Measurements from ENCODE around the gene STOML1. TPM values are rescaled to one million over a fixed set of nuclear protein-coding genes. Genes with fewer than 3 reads are reported as not detected.

Gene STOML1
- polyA plus RNA-seq, 2 of the 4 experiments (the other 2 are of a cell fraction): 4.3 to 4.9 TPM

DNA sequence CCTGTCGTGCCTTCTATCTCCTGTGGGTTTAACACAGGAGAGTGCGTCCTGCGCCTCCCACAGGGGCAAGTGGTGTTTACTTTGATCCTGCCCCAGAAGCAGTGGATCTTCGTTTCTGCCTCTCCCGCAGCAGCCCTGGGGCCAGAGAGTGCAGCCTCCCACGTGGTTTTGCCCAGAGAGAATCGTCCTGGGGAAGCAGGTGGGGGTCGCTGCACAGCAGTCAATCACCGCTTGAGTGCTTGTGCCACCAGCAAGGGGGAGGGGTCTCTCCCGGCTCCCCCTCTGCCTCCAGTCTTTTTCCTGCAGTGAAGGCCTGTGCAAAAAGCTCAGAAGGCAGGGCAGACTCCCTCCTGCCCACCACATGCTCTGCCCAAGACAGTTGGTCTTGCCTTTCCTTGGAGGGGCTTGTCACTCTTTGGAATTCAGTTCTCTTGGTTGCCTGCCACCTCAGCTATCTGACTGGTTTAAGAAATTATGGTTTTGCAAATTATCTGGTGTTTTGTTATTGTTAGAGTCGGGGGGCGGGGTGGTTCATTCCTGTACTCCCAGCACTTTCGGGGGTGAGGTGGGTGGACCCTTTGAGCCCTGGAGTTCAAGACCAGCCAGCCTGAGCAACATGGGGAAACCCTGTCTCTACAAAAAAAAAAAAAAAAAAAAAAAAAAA is 26.9 kb downstream of the STOML1 start:
- WGBS (ENCODE audit: missing lambda C conversion rate): 28% methylated on average over 10 of the region's 13 CpGs
- no peak overlapping the region for H3K4me3 ChIP-seq
- H3K9me3 ChIP-seq: no peaks in the 10 kb centered on the region
- peak overlapping the region; percentile 48 for H3K4me2 ChIP-seq
- TF ChIP-seq HOXB13 (CRISPR knock-in tag; IDR thresholded peaks at IDR 0.05; ENCODE audit: low read depth) (no peak), HMGXB4 (CRISPR knock-in tag; IDR thresholded peaks at IDR 0.05; ENCODE audit: borderline replicate concordance) (no peak), CTCF (IDR thresholded peaks at IDR 0.05) (peak; percentile 38; the same call in 2 of the 3 replicates)
- TF ChIP-seq, protein P1, sequence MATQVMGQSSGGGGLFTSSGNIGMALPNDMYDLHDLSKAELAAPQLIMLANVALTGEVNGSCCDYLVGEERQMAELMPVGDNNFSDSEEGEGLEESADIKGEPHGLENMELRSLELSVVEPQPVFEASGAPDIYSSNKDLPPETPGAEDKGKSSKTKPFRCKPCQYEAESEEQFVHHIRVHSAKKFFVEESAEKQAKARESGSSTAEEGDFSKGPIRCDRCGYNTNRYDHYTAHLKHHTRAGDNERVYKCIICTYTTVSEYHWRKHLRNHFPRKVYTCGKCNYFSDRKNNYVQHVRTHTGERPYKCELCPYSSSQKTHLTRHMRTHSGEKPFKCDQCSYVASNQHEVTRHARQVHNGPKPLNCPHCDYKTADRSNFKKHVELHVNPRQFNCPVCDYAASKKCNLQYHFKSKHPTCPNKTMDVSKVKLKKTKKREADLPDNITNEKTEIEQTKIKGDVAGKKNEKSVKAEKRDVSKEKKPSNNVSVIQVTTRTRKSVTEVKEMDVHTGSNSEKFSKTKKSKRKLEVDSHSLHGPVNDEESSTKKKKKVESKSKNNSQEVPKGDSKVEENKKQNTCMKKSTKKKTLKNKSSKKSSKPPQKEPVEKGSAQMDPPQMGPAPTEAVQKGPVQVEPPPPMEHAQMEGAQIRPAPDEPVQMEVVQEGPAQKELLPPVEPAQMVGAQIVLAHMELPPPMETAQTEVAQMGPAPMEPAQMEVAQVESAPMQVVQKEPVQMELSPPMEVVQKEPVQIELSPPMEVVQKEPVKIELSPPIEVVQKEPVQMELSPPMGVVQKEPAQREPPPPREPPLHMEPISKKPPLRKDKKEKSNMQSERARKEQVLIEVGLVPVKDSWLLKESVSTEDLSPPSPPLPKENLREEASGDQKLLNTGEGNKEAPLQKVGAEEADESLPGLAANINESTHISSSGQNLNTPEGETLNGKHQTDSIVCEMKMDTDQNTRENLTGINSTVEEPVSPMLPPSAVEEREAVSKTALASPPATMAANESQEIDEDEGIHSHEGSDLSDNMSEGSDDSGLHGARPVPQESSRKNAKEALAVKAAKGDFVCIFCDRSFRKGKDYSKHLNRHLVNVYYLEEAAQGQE (IDR thresholded peaks at IDR 0.05): no peak
- no peak overlapping the region for H3K27ac ChIP-seq
- DNase-seq (ENCODE audit: low read depth in 1 of 2, low spot score in 1 of 2): no peak
- CTCF ChIA-PET: interaction anchor here (0.6 to 14.5 kb wide), 17 partner anchors 8 to 1127 kb away, joined by 3 to 237 read pairs (median 4); no protein-coding TSS in a partner anchor
- ATAC-seq: peak; percentile 52 to 63; a peak in 4 of 6 replicates
- FAIRE-seq: no peak
- H3K4me1 ChIP-seq: 0 out of 3 replicates have a peak, but pooled peaks cover 3% of the 10 kb centered on the region
- POLR2A ChIA-PET: no interaction called here

DNA sequence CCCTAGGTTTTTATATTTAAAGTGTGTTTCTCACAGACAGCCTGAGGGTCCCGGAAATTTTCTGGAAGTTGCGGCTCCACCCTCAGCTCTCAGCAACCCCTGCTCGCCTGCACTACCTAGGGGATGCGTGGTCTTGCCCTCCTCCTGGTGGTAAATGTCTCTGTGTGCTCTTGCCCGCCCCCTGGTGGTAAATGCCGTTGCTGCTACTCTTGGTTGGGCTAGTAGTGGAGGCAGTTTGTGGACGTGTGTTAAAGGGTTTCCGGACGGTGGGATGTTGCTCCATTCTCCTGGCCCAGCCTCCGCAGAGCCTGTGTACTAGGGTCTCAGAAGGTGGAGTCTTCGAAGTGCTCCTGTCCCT is 27.4 kb downstream of the STOML1 start:
- FAIRE-seq (no peak), DNase-seq (ENCODE audit: low read depth in 1 of 2, low spot score in 1 of 2) (peak; percentile 66 to 82), ATAC-seq (peak; percentile 93 to 99)
- 3% methylated on average over 4 of the region's 11 CpGs for WGBS (ENCODE audit: missing lambda C conversion rate)
- Histone ChIP-seq H3K27ac (no peak overlapping the region), H3K9me3 (no peaks in the 10 kb centered on the region), H3K4me3 (no peak overlapping the region), H3K4me2 (peak overlapping the region; percentile 48), H3K4me1 (0 out of 3 replicates have a peak, but pooled peaks cover 3% of the 10 kb centered on the region)
- no peak for TF ChIP-seq MYC (IDR thresholded peaks at IDR 0.05; ENCODE audit: borderline replicate concordance, low read length)
- no peak for TF ChIP-seq POLR2A (IDR thresholded peaks at IDR 0.05; ENCODE audit: low read length)
- TF ChIP-seq JUN (IDR thresholded peaks at IDR 0.05): no peak
- no peak for TF ChIP-seq POLR2AphosphoS2 (conservative IDR thresholded peaks at IDR 0.05; ENCODE audit: low read length)
- TF ChIP-seq HMGXB4 (CRISPR knock-in tag; IDR thresholded peaks at IDR 0.05; ENCODE audit: borderline replicate concordance): no peak
- no peak for TF ChIP-seq RFX5 (IDR thresholded peaks at IDR 0.05)
- TF ChIP-seq SREBF2 (IDR thresholded peaks at IDR 0.05): no peak
- TF ChIP-seq GATA3 (IDR thresholded peaks at IDR 0.05; ENCODE audit: borderline replicate concordance): no peak
- TF ChIP-seq SMC3 (IDR thresholded peaks at IDR 0.05): peak; percentile 69
- TF ChIP-seq, protein P2, sequence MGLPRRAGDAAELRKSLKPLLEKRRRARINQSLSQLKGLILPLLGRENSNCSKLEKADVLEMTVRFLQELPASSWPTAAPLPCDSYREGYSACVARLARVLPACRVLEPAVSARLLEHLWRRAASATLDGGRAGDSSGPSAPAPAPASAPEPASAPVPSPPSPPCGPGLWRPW (IDR thresholded peaks at IDR 0.05): no peak
- TF ChIP-seq RAD21 (conservative IDR thresholded peaks at IDR 0.05 in 1 of 2, IDR thresholded peaks at IDR 0.05 in 1 of 2): peak; percentile 36 to 37; a peak in 3 of 5 replicates
- TF ChIP-seq CTCF (IDR thresholded peaks at IDR 0.05): peak; percentile 66
- ChIA-PET POLR2A (no interaction called here), CTCF (interaction anchor here (0.8 to 14.5 kb wide), 14 partner anchors 8 to 345 kb away, joined by 3 to 237 read pairs (median 4); no protein-coding TSS in a partner anchor)
